Rectal smooth muscle tissue (tissue), 1 donor: ENCODE results near the gene PDE3A.

Experiments
- H3K27ac ChIP-seq: one replicate; pipeline ENCODE4 v1.7.0; 2013; ENCODE audit warnings: low read depth, low read length, inconsistent platforms
- H3K27me3 ChIP-seq: one replicate; pipeline ENCODE4 v1.7.0; 2013; ENCODE audit warnings: low read length; ENCODE audit not compliant: control insufficient read depth, insufficient read depth
- H3K36me3 ChIP-seq: one replicate; pipeline ENCODE4 v1.7.0; 2013; ENCODE audit warnings: low read length; ENCODE audit not compliant: control insufficient read depth, insufficient read depth
- H3K4me1 ChIP-seq: one replicate; pipeline ENCODE4 v1.7.0; 2013; ENCODE audit warnings: low read length; ENCODE audit not compliant: control insufficient read depth, insufficient read depth
- H3K4me3 ChIP-seq: one replicate; pipeline ENCODE4 v1.7.0; 2013; ENCODE audit warnings: low read length
- H3K9ac ChIP-seq: one replicate; pipeline ENCODE4 v1.7.0; 2013; ENCODE audit warnings: low read length

PDE3A gene

GRCh38 chr12:20510811-20511210, 142.5 kb downstream of the PDE3A start:
- no peaks in the 10 kb centered on the region for H3K36me3 ChIP-seq
- H3K27ac ChIP-seq, result no peak overlapping the region
- no peaks in the 10 kb centered on the region for H3K4me1 ChIP-seq
- no peak overlapping the region for H3K4me3 ChIP-seq
- H3K9ac ChIP-seq, result no peak overlapping the region
- H3K27me3 ChIP-seq, result no peaks in the 10 kb centered on the region

GRCh38 chr12:20513189-20513588, 144.9 kb downstream of the PDE3A start:
- H3K4me3 ChIP-seq, result no peak overlapping the region
- H3K27me3 ChIP-seq, result no peaks in the 10 kb centered on the region
- H3K9ac ChIP-seq, result no peak overlapping the region
- no peaks in the 10 kb centered on the region for H3K36me3 ChIP-seq
- H3K27ac ChIP-seq, result no peak overlapping the region
- H3K4me1 ChIP-seq, result no peaks in the 10 kb centered on the region

GRCh38 chr12:20514598-20514997, 146.3 kb downstream of the PDE3A start:
- H3K27ac ChIP-seq, result no peak overlapping the region
- H3K9ac ChIP-seq, result no peak overlapping the region
- H3K4me3 ChIP-seq, result no peak overlapping the region

GRCh38 chr12:20520532-20520931, 152.2 kb downstream of the PDE3A start:
- H3K27me3 ChIP-seq, result no peaks in the 10 kb centered on the region
- H3K27ac ChIP-seq, result no peak overlapping the region
- H3K9ac ChIP-seq, result no peak overlapping the region
- no peak overlapping the region for H3K4me3 ChIP-seq
- no peaks in the 10 kb centered on the region for H3K36me3 ChIP-seq
- no peaks in the 10 kb centered on the region for H3K4me1 ChIP-seq

More at GRCh38 chr12:20514598-20514997, 146.3 kb downstream of the PDE3A start:
- Histone ChIP-seq H3K36me3 (no peaks in the 10 kb centered on the region), H3K4me1 (no peaks in the 10 kb centered on the region), H3K27me3 (no peaks in the 10 kb centered on the region)

- H3K9ac ChIP-seq, result no peak overlapping the region
- H3K36me3 ChIP-seq, result no peaks in the 10 kb centered on the region
- H3K4me1 ChIP-seq, result peaks cover 13% of the 10 kb centered on the region
- no peaks in the 10 kb centered on the region for H3K27me3 ChIP-seq
- no peak overlapping the region for H3K27ac ChIP-seq
- no peak overlapping the region for H3K4me3 ChIP-seq
These were observed 155.3 kb downstream of the PDE3A start for GRCh38 chr12:20523658-20524057.

GRCh38 chr12:20524113-20524512, 155.8 kb downstream of the PDE3A start:
- no peak overlapping the region for H3K9ac ChIP-seq
- no peak overlapping the region for H3K27ac ChIP-seq
- no peaks in the 10 kb centered on the region for H3K27me3 ChIP-seq
- peaks cover 13% of the 10 kb centered on the region for H3K4me1 ChIP-seq
- H3K36me3 ChIP-seq, result no peaks in the 10 kb centered on the region
- H3K4me3 ChIP-seq, result no peak overlapping the region

- H3K9ac ChIP-seq, result no peak overlapping the region
- H3K27ac ChIP-seq, result no peak overlapping the region
- H3K36me3 ChIP-seq, result no peaks in the 10 kb centered on the region
- no peaks in the 10 kb centered on the region for H3K27me3 ChIP-seq
- H3K4me1 ChIP-seq, result peaks cover 13% of the 10 kb centered on the region
- no peak overlapping the region for H3K4me3 ChIP-seq
These were observed 156.8 kb downstream of the PDE3A start for GRCh38 chr12:20525064-20525610.

- no peak overlapping the region for H3K9ac ChIP-seq
- peak overlapping the region; percentile 79 for H3K27ac ChIP-seq
- no peaks in the 10 kb centered on the region for H3K27me3 ChIP-seq
- no peak overlapping the region for H3K4me3 ChIP-seq
- H3K36me3 ChIP-seq, result no peaks in the 10 kb centered on the region
- H3K4me1 ChIP-seq, result peaks cover 13% of the 10 kb centered on the region
These were observed 159.3 kb downstream of the PDE3A start for GRCh38 chr12:20527417-20528163.

GRCh38 chr12:20528208-20528607, 159.9 kb downstream of the PDE3A start:
- H3K27ac ChIP-seq, result peak overlapping the region; percentile 79
- H3K36me3 ChIP-seq, result no peaks in the 10 kb centered on the region
- no peaks in the 10 kb centered on the region for H3K27me3 ChIP-seq
- no peak overlapping the region for H3K4me3 ChIP-seq
- H3K4me1 ChIP-seq, result peaks cover 13% of the 10 kb centered on the region
- no peak overlapping the region for H3K9ac ChIP-seq

- Histone ChIP-seq H3K9ac (no peak overlapping the region), H3K4me1 (peaks cover 3% of the 10 kb centered on the region)
These were observed 177.9 kb downstream of the PDE3A start for GRCh38 chr12:20546267-20546666.

GRCh38 chr12:20547816-20548575, 179.7 kb downstream of the PDE3A start:
- Histone ChIP-seq H3K4me3 (no peak overlapping the region), H3K9ac (no peak overlapping the region), H3K27me3 (no peaks in the 10 kb centered on the region), H3K36me3 (no peaks in the 10 kb centered on the region), H3K4me1 (peaks cover 3% of the 10 kb centered on the region), H3K27ac (no peak overlapping the region)

More at GRCh38 chr12:20546267-20546666, 177.9 kb downstream of the PDE3A start:
- Histone ChIP-seq H3K4me3 (no peak overlapping the region), H3K27ac (no peak overlapping the region), H3K27me3 (no peaks in the 10 kb centered on the region), H3K36me3 (no peaks in the 10 kb centered on the region)

GRCh38 chr12:20548611-20549010, 180.3 kb downstream of the PDE3A start:
- no peak overlapping the region for H3K4me3 ChIP-seq
- H3K27me3 ChIP-seq, result no peaks in the 10 kb centered on the region
- H3K27ac ChIP-seq, result no peak overlapping the region
- H3K4me1 ChIP-seq, result peaks cover 3% of the 10 kb centered on the region
- no peak overlapping the region for H3K9ac ChIP-seq
- no peaks in the 10 kb centered on the region for H3K36me3 ChIP-seq
